ENCODE measurements around the gene PPARG. TPM values are rescaled to one million over a fixed set of nuclear protein-coding genes. Genes with fewer than 3 reads are reported as not detected.

PPARG gene
- 28.5 TPM for total RNA-seq

- peak in 1 of 2 donors; percentile 64 for TF ChIP-seq POLR2AphosphoS5 (IDR thresholded peaks at IDR 0.05; ENCODE audit: insufficient read depth in 1 of 2, low read depth in 1 of 2)
- TF ChIP-seq POLR2A (IDR thresholded peaks at IDR 0.05), result no peak
- H3K36me3 ChIP-seq, result no peaks in the 10 kb centered on the region
- peak within 1 kb of the TSS; percentile 89 for H3K27ac ChIP-seq
- DNase-seq (ENCODE audit: extremely low spot score in 2 of 2), result no peak
- H3K27me3 ChIP-seq, result no peaks in the 10 kb centered on the region
- intact Hi-C loops (cut with DNase I), result no loop called here
- H3K4me3 ChIP-seq, result peak within 1 kb of the TSS; percentile 83 to 96
- no peaks in the 10 kb centered on the region for H3K9me3 ChIP-seq
- no peaks in the 10 kb centered on the region for H3K4me1 ChIP-seq
Measured at GRCh38 chr3:12288182-12289129, at the start of gene PPARG. Gene PPARG, plus strand, starts transcription at chr3:12289070. Its CDS starts 90,642 bp downstream, at chr3:12379712.

GRCh38 chr3:12239301-12239700, 49.6 kb upstream of the PPARG start:
- no peaks in the 10 kb centered on the region for H3K27me3 ChIP-seq
- H3K4me1 ChIP-seq, result peaks cover 14% of the 10 kb centered on the region
- H3K9me3 ChIP-seq, result no peaks in the 10 kb centered on the region
- no peak overlapping the region for H3K4me3 ChIP-seq
- DNase-seq (ENCODE audit: extremely low spot score in 2 of 2), result no peak
- H3K27ac ChIP-seq, result no peak overlapping the region
- intact Hi-C loops (cut with DNase I), result no loop called here
- no peaks in the 10 kb centered on the region for H3K36me3 ChIP-seq
- no peak for TF ChIP-seq POLR2A (IDR thresholded peaks at IDR 0.05)
- no peak for TF ChIP-seq POLR2AphosphoS5 (IDR thresholded peaks at IDR 0.05; ENCODE audit: insufficient read depth in 1 of 2, low read depth in 1 of 2)
- no peak for TF ChIP-seq CTCF (IDR thresholded peaks at IDR 0.05)

GRCh38 chr3:12242772-12243171, 46.1 kb upstream of the PPARG start:
- intact Hi-C loops (cut with DNase I), result no loop called here
- no peak for TF ChIP-seq POLR2AphosphoS5 (IDR thresholded peaks at IDR 0.05; ENCODE audit: insufficient read depth in 1 of 2, low read depth in 1 of 2)
- TF ChIP-seq POLR2A (IDR thresholded peaks at IDR 0.05), result no peak
- TF ChIP-seq CTCF (IDR thresholded peaks at IDR 0.05), result no peak
- H3K27ac ChIP-seq, result no peak overlapping the region

GRCh38 chr3:12246497-12247163, 42.2 kb upstream of the PPARG start:
- Histone ChIP-seq H3K27me3 (no peaks in the 10 kb centered on the region), H3K36me3 (no peaks in the 10 kb centered on the region), H3K27ac (no peak overlapping the region), H3K4me1 (no peaks in the 10 kb centered on the region), H3K9me3 (no peaks in the 10 kb centered on the region), H3K4me3 (no peak overlapping the region)
- no peak for DNase-seq (ENCODE audit: extremely low spot score in 2 of 2)
- intact Hi-C loops (cut with DNase I), result no loop called here
- TF ChIP-seq CTCF (IDR thresholded peaks at IDR 0.05) (no peak), POLR2AphosphoS5 (IDR thresholded peaks at IDR 0.05; ENCODE audit: insufficient read depth in 1 of 2, low read depth in 1 of 2) (no peak), POLR2A (IDR thresholded peaks at IDR 0.05) (no peak)

More at GRCh38 chr3:12242772-12243171, 46.1 kb upstream of the PPARG start:
- no peak for DNase-seq (ENCODE audit: extremely low spot score in 2 of 2)
- H3K4me3 ChIP-seq, result no peak overlapping the region
- H3K27me3 ChIP-seq, result no peaks in the 10 kb centered on the region
- no peaks in the 10 kb centered on the region for H3K4me1 ChIP-seq
- H3K9me3 ChIP-seq, result no peaks in the 10 kb centered on the region
- H3K36me3 ChIP-seq, result no peaks in the 10 kb centered on the region

GRCh38 chr3:12247411-12247810, 41.5 kb upstream of the PPARG start:
- no peaks in the 10 kb centered on the region for H3K27me3 ChIP-seq
- intact Hi-C loops (cut with DNase I), result no loop called here
- no peak for DNase-seq (ENCODE audit: extremely low spot score in 2 of 2)
- H3K9me3 ChIP-seq, result no peaks in the 10 kb centered on the region
- no peak overlapping the region for H3K27ac ChIP-seq
- no peak overlapping the region for H3K4me3 ChIP-seq
- H3K4me1 ChIP-seq, result no peaks in the 10 kb centered on the region
- no peaks in the 10 kb centered on the region for H3K36me3 ChIP-seq
- TF ChIP-seq POLR2A (IDR thresholded peaks at IDR 0.05), result no peak
- no peak for TF ChIP-seq POLR2AphosphoS5 (IDR thresholded peaks at IDR 0.05; ENCODE audit: insufficient read depth in 1 of 2, low read depth in 1 of 2)

Data from vagina (tissue), 2 donors.